Eye (tissue), 1 donor: ENCODE results near the gene ACTN1.

Experiments used
- DNase-seq: peaks from one replicate; pipeline ENCODE4 v3.0.0-alpha.2; 2015

ACTN1 gene

DNA sequence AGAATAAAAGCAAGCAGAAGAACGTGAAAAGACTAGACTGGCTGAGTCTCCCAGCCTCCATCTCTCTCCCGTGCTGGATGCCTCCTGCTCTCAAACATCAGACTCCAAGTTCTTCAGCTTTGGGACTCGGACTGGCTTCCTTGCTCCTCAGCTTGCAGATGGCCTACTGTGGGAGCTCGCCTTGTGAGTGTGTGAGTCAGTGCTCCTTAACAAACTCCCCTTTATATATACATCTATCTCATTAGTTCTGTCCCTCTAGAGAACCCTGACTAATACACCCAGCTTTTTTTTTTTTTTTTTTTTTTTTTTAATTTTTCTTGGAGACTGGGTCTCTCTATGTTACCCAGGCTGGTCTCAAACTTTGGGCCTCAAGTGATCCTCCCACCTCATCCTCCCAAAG, 46.9 kb downstream of the ACTN1 start:
- no peak for DNase-seq

GRCh38 chr14:68931474-68932051, 47.5 kb downstream of the ACTN1 start:
- no peak for DNase-seq

GRCh38 chr14:68931063-68931462, 48.0 kb downstream of the ACTN1 start:
- DNase-seq, result no peak

DNA sequence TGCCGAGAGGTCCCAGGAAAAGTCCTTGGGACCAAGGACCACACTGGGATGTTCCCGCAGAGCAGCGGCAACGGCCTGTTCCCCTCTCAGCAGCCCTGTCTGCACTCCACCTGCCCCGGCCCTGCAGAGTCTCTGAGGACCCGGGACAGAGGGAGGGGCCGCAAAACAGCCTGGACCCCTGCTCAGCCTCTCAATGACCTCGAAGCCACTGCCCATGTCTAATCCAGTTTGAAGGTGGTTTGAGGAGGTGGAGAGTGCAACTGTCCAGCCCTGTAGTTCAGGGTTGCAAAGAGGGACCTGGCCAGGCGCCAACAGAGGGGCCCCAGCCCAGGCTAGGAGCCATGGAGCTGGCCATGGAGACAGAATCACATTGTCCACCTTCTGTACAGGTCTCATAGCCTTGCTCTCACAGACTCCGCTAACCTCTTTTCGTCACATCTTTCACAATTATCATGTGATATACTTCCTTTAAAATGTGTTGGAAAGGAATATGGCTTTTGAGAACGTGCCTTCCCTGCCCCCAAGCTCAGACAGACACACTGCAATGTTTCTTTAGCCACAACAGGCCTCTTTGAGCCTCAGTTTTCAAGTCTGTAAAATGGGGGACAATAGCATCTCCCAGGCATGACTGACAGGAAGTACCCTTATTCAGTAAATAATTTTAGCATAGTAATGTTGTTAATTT, 49.3 kb downstream of the ACTN1 start:
- no peak for DNase-seq

GRCh38 chr14:68928770-68929550, 50.1 kb downstream of the ACTN1 start:
- DNase-seq, result no peak

GRCh38 chr14:68927956-68928675, 51.0 kb downstream of the ACTN1 start:
- no peak for DNase-seq

- no peak for DNase-seq
Observed at GRCh38 chr14:68927089-68927488, 52.0 kb downstream of the ACTN1 start.

GRCh38 chr14:68926236-68926635, 52.9 kb downstream of the ACTN1 start:
- no peak for DNase-seq

DNA sequence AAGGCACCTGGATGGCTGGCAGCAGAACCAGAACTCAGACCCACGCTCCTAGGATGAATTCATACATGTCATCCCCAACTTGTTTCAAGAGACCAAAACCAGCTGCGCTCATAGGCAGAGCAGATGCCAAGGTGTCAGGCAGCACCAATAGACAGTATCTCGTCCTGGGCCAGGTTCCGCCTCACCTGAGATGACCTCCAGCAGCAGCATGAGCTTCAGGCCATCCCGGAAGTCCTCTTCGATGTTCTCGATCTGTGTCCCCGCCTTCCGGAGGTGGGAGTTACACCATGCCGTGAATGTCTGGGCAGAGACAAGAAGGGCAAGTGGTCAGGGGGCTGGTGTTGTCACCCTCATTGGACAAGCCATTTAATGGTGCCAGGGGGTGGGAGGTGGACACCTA, 53.7 kb downstream of the ACTN1 start:
- no peak for DNase-seq

- no peak for DNase-seq
Observed at GRCh38 chr14:68924186-68925158, 54.6 kb downstream of the ACTN1 start.

DNA sequence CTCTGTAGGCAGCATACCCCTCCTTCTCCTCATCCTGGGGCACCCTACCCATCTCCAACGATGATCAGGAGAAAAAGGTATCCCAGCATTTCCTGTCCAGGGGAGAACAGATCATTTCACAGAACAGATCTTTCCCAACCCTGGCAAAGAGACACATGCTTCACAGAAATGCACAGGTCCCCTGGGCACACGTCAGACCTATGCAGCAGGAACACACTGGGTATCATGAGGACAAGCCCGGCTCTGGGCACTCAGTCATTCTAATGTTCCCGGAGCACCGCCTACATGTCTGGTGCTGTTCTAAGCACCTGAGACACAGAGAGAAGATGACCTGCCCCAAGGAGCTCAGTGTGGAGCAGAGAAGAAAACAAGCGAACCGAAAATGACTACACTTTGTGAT, 56.2 kb downstream of the ACTN1 start:
- DNase-seq, result no peak

- no peak for DNase-seq
Observed at GRCh38 chr14:68922201-68922621, 56.9 kb downstream of the ACTN1 start.

- DNase-seq, result no peak
Observed at GRCh38 chr14:68921666-68922065, 57.4 kb downstream of the ACTN1 start.

DNA sequence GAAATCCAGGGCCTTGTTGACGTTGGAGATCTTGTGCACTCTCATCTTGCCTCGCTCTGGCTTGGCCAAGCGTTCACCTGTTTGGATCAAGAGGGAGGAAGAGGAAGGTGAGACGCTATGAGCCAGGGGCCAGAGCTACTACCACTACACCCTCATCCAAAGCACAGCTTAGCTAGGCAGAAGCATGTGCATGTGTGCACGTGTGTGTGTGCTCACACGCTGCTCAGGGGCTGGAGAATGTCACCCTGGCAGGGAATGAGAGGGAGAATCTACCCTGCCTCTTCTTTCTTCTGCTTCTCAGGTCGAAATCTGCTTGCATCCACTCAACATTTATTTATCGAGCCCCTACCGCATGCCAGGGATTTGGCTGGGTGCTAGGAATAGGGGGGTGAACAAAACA, 58.1 kb downstream of the ACTN1 start:
- DNase-seq, result no peak

DNA sequence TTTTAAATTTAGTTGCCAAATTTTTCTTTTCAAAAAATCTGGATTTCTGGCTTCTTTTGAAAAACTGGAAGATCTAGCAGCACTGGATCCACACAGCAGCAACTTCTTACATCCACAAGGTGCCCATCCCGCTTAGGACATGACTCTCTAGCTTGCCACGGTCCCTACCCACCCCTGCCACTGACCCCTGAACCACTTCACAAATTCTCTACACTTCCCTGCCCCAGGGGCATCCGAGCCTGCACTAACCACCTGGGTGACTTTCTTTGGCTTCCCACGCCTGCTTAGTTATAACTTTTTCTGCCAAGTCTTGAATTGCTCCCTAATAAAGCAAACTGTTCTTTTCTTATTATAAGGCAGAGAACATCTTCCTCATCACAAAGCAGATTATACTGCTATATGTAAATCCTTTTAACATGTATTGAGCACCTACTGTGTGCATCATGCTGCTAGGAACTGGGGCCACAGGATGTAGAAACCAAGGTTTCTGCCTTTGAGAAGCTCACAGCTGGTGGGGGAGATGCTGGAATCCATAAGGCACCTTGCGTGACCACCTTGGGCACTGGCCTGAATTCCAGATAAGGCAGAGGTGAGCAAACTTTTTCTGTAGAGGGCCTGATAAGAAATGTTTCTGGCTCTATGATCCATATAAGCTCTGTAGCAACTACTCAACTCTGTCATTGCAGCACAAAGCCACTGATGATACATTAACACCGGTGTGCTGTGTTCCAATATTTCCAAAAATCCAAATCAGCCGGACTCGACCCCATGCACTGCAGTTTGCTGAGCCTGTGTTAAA, 59.8 kb downstream of the ACTN1 start:
- DNase-seq, result no peak

- no peak for DNase-seq
Observed at GRCh38 chr14:68918612-68919011, 60.5 kb downstream of the ACTN1 start.

- DNase-seq, result no peak
Observed at GRCh38 chr14:68916358-68916941, 62.7 kb downstream of the ACTN1 start.

GRCh38 chr14:68913516-68913915, 65.6 kb downstream of the ACTN1 start:
- DNase-seq, result no peak

DNA sequence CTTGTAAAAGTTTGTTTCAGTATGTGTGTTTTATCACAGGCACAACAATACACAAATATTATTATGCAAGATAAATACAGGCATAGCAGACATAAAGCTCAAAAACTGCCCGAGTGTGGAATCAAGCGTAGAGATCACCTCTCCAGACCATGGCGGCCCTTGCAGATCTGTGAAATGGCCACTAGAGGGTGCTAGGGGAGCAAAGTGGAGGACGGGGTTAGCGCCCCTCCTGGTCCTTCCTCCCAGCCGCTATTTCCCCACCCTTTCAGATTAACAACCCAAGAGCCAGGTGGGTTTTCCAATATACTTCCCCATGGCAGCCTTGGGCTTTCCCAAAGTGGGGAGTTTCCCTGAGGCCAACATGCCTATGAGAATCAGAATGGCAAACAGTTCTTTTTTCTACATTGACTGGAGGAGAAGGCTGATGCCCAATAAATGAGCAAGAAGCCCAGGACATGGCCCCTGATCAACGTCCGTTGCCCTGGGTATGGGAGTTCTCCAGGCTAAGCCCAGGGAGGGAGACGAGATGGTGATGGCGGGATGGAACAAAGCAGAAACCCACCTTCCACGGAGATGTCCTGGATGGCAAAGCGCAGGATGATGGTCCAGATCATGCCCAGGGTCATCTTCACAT, 67.4 kb downstream of the ACTN1 start:
- DNase-seq, result peak; percentile 94

GRCh38 chr14:68910540-68910939, 68.6 kb downstream of the ACTN1 start:
- no peak for DNase-seq
